Measurements from ENCODE around the gene PGA3.
A peak's percentile ranks its signal among the peaks of the same experiment; 100 is the strongest.
"Not testable (repeated sequence)": the region's sequence is repeated elsewhere in the genome, so short reads cannot be mapped to it uniquely, and the experiment has no call there.

PGA3 gene

GRCh38 chr11:61202950-61203746, at the start of gene PGA3:
Gene PGA3, plus strand, starts transcription at chr11:61203515. Its CDS starts 50 bp downstream, at chr11:61203565.
- peak; percentile 8 for DNase-seq (ENCODE audit: low read depth)

GRCh38 chr11:61153593-61154095, 49.7 kb upstream of the PGA3 start:
- DNase-seq (ENCODE audit: low read depth): no peak

- DNase-seq (ENCODE audit: low read depth): no peak
Observed at GRCh38 chr11:61154528-61154927, 48.8 kb upstream of the PGA3 start.

- no peak for DNase-seq (ENCODE audit: low read depth)
Observed at GRCh38 chr11:61155312-61155711, 48.0 kb upstream of the PGA3 start.

GRCh38 chr11:61155741-61156140, 47.6 kb upstream of the PGA3 start:
- no peak for DNase-seq (ENCODE audit: low read depth)

- no peak for DNase-seq (ENCODE audit: low read depth)
Observed at GRCh38 chr11:61157743-61158142, 45.6 kb upstream of the PGA3 start.

GRCh38 chr11:61158691-61159381, 44.5 kb upstream of the PGA3 start:
- no peak for DNase-seq (ENCODE audit: low read depth)

- DNase-seq (ENCODE audit: low read depth): no peak
Observed at GRCh38 chr11:61160487-61161189, 42.7 kb upstream of the PGA3 start.

- DNase-seq (ENCODE audit: low read depth): peak; percentile 84
Observed at GRCh38 chr11:61161190-61162091, 41.9 kb upstream of the PGA3 start, which contains the start of gene VPS37C. Gene VPS37C, minus strand, starts transcription at chr11:61161426. Its CDS starts 22,597 bp downstream, at chr11:61138829.

- DNase-seq (ENCODE audit: low read depth): peak; percentile 39
Observed at GRCh38 chr11:61162092-61162941, 41.0 kb upstream of the PGA3 start.

- no peak for DNase-seq (ENCODE audit: low read depth)
Observed at GRCh38 chr11:61163021-61163420, 40.3 kb upstream of the PGA3 start.

GRCh38 chr11:61163714-61164605, 39.4 kb upstream of the PGA3 start:
- no peak for DNase-seq (ENCODE audit: low read depth)

- no peak for DNase-seq (ENCODE audit: low read depth)
Observed at GRCh38 chr11:61164606-61165424, 38.5 kb upstream of the PGA3 start.

GRCh38 chr11:61165785-61166184, 37.5 kb upstream of the PGA3 start:
- not testable (repeated sequence) for DNase-seq (ENCODE audit: low read depth)

- DNase-seq (ENCODE audit: low read depth): not testable (repeated sequence)
Observed at GRCh38 chr11:61166331-61166730, 37.0 kb upstream of the PGA3 start.

GRCh38 chr11:61168042-61168688, 35.1 kb upstream of the PGA3 start:
- no peak for DNase-seq (ENCODE audit: low read depth)

- DNase-seq (ENCODE audit: low read depth): no peak
Observed at GRCh38 chr11:61168800-61169199, 34.5 kb upstream of the PGA3 start.

GRCh38 chr11:61170566-61170965, 32.7 kb upstream of the PGA3 start:
- DNase-seq (ENCODE audit: low read depth): no peak

Measured in CMK (cell line).